ENCODE results near the gene ARIH2.

DNA sequence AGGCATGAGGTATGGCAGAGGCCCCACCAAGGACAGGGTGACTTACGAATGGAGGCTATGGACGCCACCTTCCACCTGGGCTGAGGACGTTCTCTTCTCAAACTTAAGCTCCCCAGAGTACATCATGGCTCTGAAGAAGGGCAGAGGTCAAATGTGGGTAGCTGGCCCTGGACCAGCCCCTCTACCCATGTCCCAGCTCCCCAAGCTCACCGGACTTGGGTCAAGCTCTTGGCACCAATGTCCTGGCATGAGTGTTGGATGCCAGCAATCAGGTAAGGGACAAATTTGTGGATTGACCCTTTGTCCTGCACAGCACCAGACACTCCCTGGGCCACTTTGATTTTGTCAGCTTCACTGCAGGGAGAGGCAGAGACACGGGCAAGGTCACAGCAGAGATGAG, 105.8 kb downstream of the ARIH2 start:
- TF ChIP-seq, protein P1, sequence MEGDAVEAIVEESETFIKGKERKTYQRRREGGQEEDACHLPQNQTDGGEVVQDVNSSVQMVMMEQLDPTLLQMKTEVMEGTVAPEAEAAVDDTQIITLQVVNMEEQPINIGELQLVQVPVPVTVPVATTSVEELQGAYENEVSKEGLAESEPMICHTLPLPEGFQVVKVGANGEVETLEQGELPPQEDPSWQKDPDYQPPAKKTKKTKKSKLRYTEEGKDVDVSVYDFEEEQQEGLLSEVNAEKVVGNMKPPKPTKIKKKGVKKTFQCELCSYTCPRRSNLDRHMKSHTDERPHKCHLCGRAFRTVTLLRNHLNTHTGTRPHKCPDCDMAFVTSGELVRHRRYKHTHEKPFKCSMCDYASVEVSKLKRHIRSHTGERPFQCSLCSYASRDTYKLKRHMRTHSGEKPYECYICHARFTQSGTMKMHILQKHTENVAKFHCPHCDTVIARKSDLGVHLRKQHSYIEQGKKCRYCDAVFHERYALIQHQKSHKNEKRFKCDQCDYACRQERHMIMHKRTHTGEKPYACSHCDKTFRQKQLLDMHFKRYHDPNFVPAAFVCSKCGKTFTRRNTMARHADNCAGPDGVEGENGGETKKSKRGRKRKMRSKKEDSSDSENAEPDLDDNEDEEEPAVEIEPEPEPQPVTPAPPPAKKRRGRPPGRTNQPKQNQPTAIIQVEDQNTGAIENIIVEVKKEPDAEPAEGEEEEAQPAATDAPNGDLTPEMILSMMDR (IDR thresholded peaks at IDR 0.05): no peak
- TF ChIP-seq POLR2A (IDR thresholded peaks at IDR 0.05) (no peak), EP300 (IDR thresholded peaks at IDR 0.05) (no peak), POLR2AphosphoS5 (IDR thresholded peaks at IDR 0.05) (no peak)
